ENCODE results near the gene KCTD14.
"Not testable (repeated sequence)": the region's sequence is repeated elsewhere in the genome, so short reads cannot be mapped to it uniquely, and the experiment has no call there.

The KCTD14 gene

GRCh38 chr11:78045851-78046485 is 22.9 kb upstream of the KCTD14 start:
- DNase-seq, result peak; percentile 65

- DNase-seq, result no peak
These were observed 21.6 kb upstream of the KCTD14 start for GRCh38 chr11:78044706-78045105.

GRCh38 chr11:78041843-78042440 is 18.9 kb upstream of the KCTD14 start:
- DNase-seq, result no peak

- DNase-seq, result not testable (repeated sequence)
These were observed 18.3 kb upstream of the KCTD14 start for GRCh38 chr11:78041380-78041719.

- no peak for DNase-seq
These were observed 17.8 kb upstream of the KCTD14 start for GRCh38 chr11:78040691-78041379.

- no peak for DNase-seq
These were observed 17.0 kb upstream of the KCTD14 start for GRCh38 chr11:78039919-78040671.

GRCh38 chr11:78039391-78039918 is 16.4 kb upstream of the KCTD14 start:
- no peak for DNase-seq

- no peak for DNase-seq
These were observed 15.7 kb upstream of the KCTD14 start for GRCh38 chr11:78038697-78039313.

GRCh38 chr11:78037825-78038620 is 14.9 kb upstream of the KCTD14 start:
- no peak for DNase-seq

GRCh38 chr11:78037056-78037455 is 14.0 kb upstream of the KCTD14 start:
- no peak for DNase-seq

- DNase-seq, result no peak
These were observed 13.2 kb upstream of the KCTD14 start for GRCh38 chr11:78036313-78036712.

- no peak for DNase-seq
These were observed 11.5 kb upstream of the KCTD14 start for GRCh38 chr11:78034623-78035022.

- DNase-seq, result no peak
These were observed 10.0 kb upstream of the KCTD14 start for GRCh38 chr11:78033040-78033439.

- no peak for DNase-seq
These were observed 9.0 kb upstream of the KCTD14 start for GRCh38 chr11:78032090-78032489.

- DNase-seq, result no peak
These were observed 8.6 kb upstream of the KCTD14 start for GRCh38 chr11:78031629-78032028.

- no peak for DNase-seq
These were observed 7.6 kb upstream of the KCTD14 start for GRCh38 chr11:78030429-78031325.

GRCh38 chr11:78028423-78028822 is 5.3 kb upstream of the KCTD14 start:
- not testable (repeated sequence) for DNase-seq

- DNase-seq, result no peak
These were observed 4.7 kb upstream of the KCTD14 start for GRCh38 chr11:78027759-78028158.

GRCh38 chr11:78025378-78025777 is 2.3 kb upstream of the KCTD14 start:
- DNase-seq, result no peak

- DNase-seq, result no peak
These were observed 350 bp upstream of the KCTD14 start for GRCh38 chr11:78023426-78023825.

- DNase-seq, result no peak
These were observed 1.5 kb downstream of the KCTD14 start for GRCh38 chr11:78021611-78022010.
